CD4-positive, alpha-beta T cell (primary cell): ENCODE results near the gene RANGAP1. TPM values are rescaled to one million over a fixed set of nuclear protein-coding genes. Genes with fewer than 3 reads are reported as not detected.
A peak's percentile ranks its signal among the peaks of the same experiment; 100 is the strongest.

Experiments
- ATAC-seq: fragments of 200-7000 bp; cut with Tn5 transposase; one replicate; pipeline ENCODE4 v1.10.0; 2022; ENCODE audit warnings: mild to moderate bottlenecking; ENCODE audit not compliant: poor library complexity
- CTCF ChIA-PET: fragments of 350-600 bp; sonication (Branson Sonifier 250); formaldehyde crosslinking; loops from one replicate; lab custom pipeline; 2021; ENCODE audit warnings: antibody characterized with exemption, inconsistent platforms; lab: Charles Lee
- POLR2A ChIA-PET: fragments of 350-600 bp; sonication (Branson Sonifier 250); formaldehyde crosslinking; loops from one replicate; lab custom pipeline; 2021; ENCODE audit warnings: antibody characterized with exemption, inconsistent platforms; lab: Charles Lee
- DNase-seq, 14 experiments: peaks; one replicate each; pipeline ENCODE4 v3.0.0-alpha.2; 2013 to 2020; ENCODE audit warnings: mixed read lengths in 2 of 14
- H3K27ac ChIP-seq, 2 donors: one replicate each; pipeline versions ENCODE4 v1.5.1 to v1.7.0; 2013; ENCODE audit warnings: low read length in 2 of 2, low read depth in 1 of 2, mild to moderate bottlenecking in 1 of 2
- H3K27me3 ChIP-seq, 2 experiments: 1 replicate in 1 of 2; 2 replicates in 1 of 2; pipeline versions ENCODE4 v1.6.1 to v1.7.0; 2013; ENCODE audit warnings: low read length in 2 of 2, control low read depth in 1 of 2, mild to moderate bottlenecking in 1 of 2, moderate library complexity in 1 of 2; ENCODE audit not compliant: insufficient read depth in 2 of 2, control insufficient read depth in 1 of 2
- H3K36me3 ChIP-seq: one replicate; pipeline ENCODE4 v1.6.1; 2013; ENCODE audit warnings: low read length, control low read depth; ENCODE audit not compliant: insufficient read depth
- H3K4me1 ChIP-seq: one replicate; pipeline ENCODE4 v1.6.1; 2013; ENCODE audit warnings: low read length, control low read depth; ENCODE audit not compliant: insufficient read depth
- H3K4me3 ChIP-seq: one replicate; pipeline ENCODE4 v1.5.1; 2013; ENCODE audit warnings: mild to moderate bottlenecking, low read length, moderate library complexity
- H3K9me3 ChIP-seq, 2 experiments: 1 replicate in 1 of 2; 2 replicates in 1 of 2; pipeline versions ENCODE4 v1.6.1 to v1.7.0; 2013; ENCODE audit warnings: low read length in 2 of 2, mild to moderate bottlenecking in 2 of 2, control low read depth in 1 of 2, moderate library complexity in 1 of 2; ENCODE audit not compliant: control insufficient read depth in 1 of 2, insufficient read depth in 1 of 2
- H3K27ac Mint-ChIP-seq: one replicate; pipeline ENCODE4 v1.8.0; 2020; ENCODE audit warnings: mixed read lengths
- H3K27me3 Mint-ChIP-seq: one replicate; pipeline ENCODE4 v1.8.0; 2021; ENCODE audit warnings: mixed read lengths
- H3K36me3 Mint-ChIP-seq: one replicate; pipeline ENCODE4 v1.8.0; 2021; ENCODE audit warnings: low read depth, mixed read lengths
- H3K4me1 Mint-ChIP-seq: one replicate; pipeline ENCODE4 v1.8.0; 2021; ENCODE audit warnings: low read depth, mixed read lengths
- H3K4me3 Mint-ChIP-seq: one replicate; pipeline ENCODE4 v1.8.0; 2020; ENCODE audit warnings: mild to moderate bottlenecking, mixed read lengths
- H3K9me3 Mint-ChIP-seq: one replicate; pipeline ENCODE4 v1.8.0; 2020; ENCODE audit warnings: mixed read lengths
- intact Hi-C, 2 experiments: fragments of 100-400 bp; cut with DNase I in 1 of 2; cut with micrococcal nuclease in 1 of 2; formaldehyde crosslinking; loops; one replicate each; pipeline versions ENCODE4 v1.15.1 to v1.9.0; 2023 to 2025; cut with DNase I, micrococcal nuclease
- total RNA-seq, 174 experiments: library from RNA in 2 of 174; stranded (reverse) in 2 of 174; gene quantifications; one replicate each; pipeline ENCODE4 v1.2.3 and lab custom pipeline; 2021 to 2026
- TF ChIP-seq, protein P1 (sequence below): fragments of 200-600 bp; IDR thresholded peaks from one replicate; pipeline ENCODE4 v1.8.0; 2022; ENCODE audit warnings: antibody characterized with exemption, mild to moderate bottlenecking

Gene RANGAP1
- total RNA-seq, 2 experiments from 2014 or later = 163 to 172 TPM

DNA sequence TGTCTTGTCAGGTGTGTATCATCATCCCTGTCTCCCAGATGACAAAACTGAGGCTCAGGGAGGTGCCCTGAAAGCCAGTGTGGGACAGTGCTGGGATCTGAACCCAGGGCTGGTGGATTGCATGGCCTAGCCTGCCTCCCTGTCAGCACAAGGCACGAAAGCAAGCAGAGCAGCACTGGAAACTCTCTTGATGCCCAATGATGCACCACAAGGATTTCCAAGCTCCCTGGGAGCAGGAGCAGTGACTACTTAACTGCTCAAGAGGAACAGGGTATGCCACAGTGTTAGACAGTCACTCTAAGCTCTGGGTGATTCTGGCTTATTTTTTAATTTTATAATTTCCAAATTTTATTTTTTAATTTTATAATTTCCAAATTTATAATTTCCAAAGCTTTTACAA, 24.3 kb upstream of the RANGAP1 start:
- peaks cover 30% of the 10 kb centered on the region for H3K4me1 Mint-ChIP-seq
- H3K36me3 Mint-ChIP-seq = peaks cover 18% of the 10 kb centered on the region
- no peaks in the 10 kb centered on the region for H3K27me3 Mint-ChIP-seq

DNA sequence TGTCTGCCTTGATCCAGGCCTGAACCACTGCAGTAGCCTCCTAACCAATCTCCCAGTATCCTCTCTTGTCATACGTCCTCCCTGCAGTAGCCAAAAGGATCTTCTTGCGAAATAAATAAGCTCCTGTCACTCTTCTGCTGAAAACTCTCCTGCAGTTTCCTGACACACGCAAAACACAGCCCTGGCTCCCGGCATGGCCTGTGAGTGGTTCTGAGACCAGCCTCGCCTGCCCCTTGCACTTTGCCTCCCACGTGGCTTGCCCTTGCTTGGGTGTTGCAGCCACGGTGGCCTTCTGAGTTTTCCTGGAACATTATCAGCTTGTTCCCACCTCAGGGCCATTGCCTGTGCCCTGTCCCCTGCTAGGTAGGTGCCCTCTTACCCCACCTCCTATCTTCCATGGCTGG, 22.6 kb upstream of the RANGAP1 start:
- ChIA-PET CTCF (no interaction called here), POLR2A (no interaction called here)
- Histone ChIP-seq H3K27ac (no peak overlapping the region), H3K4me1 (peaks cover 20% of the 10 kb centered on the region), H3K27me3 (no peaks in the 10 kb centered on the region), H3K9me3 (no peaks in the 10 kb centered on the region), H3K36me3 (peaks cover 22% of the 10 kb centered on the region), H3K4me3 (no peak overlapping the region)
- Mint-ChIP-seq H3K27ac (no peak overlapping the region), H3K4me3 (no peak overlapping the region), H3K36me3 (peaks cover 24% of the 10 kb centered on the region), H3K4me1 (peaks cover 38% of the 10 kb centered on the region), H3K27me3 (no peaks in the 10 kb centered on the region), H3K9me3 (no peaks in the 10 kb centered on the region)
- intact Hi-C loops = no loop called here
- ATAC-seq (no peak), DNase-seq (peak in 1 of 14 experiments; percentile 5)
- TF ChIP-seq, protein P1, sequence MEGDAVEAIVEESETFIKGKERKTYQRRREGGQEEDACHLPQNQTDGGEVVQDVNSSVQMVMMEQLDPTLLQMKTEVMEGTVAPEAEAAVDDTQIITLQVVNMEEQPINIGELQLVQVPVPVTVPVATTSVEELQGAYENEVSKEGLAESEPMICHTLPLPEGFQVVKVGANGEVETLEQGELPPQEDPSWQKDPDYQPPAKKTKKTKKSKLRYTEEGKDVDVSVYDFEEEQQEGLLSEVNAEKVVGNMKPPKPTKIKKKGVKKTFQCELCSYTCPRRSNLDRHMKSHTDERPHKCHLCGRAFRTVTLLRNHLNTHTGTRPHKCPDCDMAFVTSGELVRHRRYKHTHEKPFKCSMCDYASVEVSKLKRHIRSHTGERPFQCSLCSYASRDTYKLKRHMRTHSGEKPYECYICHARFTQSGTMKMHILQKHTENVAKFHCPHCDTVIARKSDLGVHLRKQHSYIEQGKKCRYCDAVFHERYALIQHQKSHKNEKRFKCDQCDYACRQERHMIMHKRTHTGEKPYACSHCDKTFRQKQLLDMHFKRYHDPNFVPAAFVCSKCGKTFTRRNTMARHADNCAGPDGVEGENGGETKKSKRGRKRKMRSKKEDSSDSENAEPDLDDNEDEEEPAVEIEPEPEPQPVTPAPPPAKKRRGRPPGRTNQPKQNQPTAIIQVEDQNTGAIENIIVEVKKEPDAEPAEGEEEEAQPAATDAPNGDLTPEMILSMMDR = no peak

More for the DNA sequence above, 24.3 kb upstream of the RANGAP1 start:
- Mint-ChIP-seq H3K9me3 (no peaks in the 10 kb centered on the region), H3K27ac (no peak overlapping the region), H3K4me3 (no peak overlapping the region)
- intact Hi-C loops = no loop called here
- H3K4me3 ChIP-seq = no peak overlapping the region
- H3K27ac ChIP-seq = no peak overlapping the region
- no peaks in the 10 kb centered on the region for H3K9me3 ChIP-seq
- no peaks in the 10 kb centered on the region for H3K27me3 ChIP-seq
- ATAC-seq = no peak
- peaks cover 10% of the 10 kb centered on the region for H3K4me1 ChIP-seq
- TF ChIP-seq, protein P1 = no peak
- POLR2A ChIA-PET = interaction anchor here (1.4 to 2.3 kb wide), 2 partner anchors 9 to 24 kb away, joined by 4 to 7 read pairs; partner anchors contain the start of genes RANGAP1 and ZC3H7B
- H3K36me3 ChIP-seq = peaks cover 24% of the 10 kb centered on the region
- CTCF ChIA-PET = interaction anchor here (0.9 kb wide), 1 partner anchor 9 kb away, joined by 6 read pairs; the partner anchor contains the start of gene ZC3H7B
- DNase-seq = no peak

DNA sequence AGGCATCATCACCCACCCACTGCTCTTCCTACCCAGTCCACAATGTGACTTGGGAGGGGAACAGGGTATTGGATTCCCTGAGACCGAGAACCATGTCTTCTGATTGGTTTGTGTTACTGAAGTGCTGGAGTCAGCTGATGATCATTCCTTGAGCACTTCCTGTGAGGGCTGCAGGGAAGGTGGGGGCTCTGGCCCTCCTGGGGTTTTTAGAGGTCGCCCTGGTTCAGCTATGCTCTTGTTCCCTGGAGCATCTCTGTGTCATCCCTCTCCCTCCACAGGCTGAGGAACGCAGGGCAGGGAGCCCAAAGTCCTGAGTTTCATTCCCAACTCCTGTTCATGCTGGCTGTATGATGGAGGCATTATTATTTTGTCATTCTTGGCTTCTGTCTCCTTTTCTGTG, 22.1 kb upstream of the RANGAP1 start:
- ChIA-PET CTCF (no interaction called here), POLR2A (interaction anchor here (2.0 kb wide), 1 partner anchor 22 kb away, joined by 11 read pairs; the partner anchor contains the start of gene RANGAP1)
- ATAC-seq (no peak), DNase-seq (no peak)
- Histone ChIP-seq H3K27ac (no peak overlapping the region), H3K27me3 (no peaks in the 10 kb centered on the region), H3K36me3 (peaks cover 22% of the 10 kb centered on the region), H3K9me3 (no peaks in the 10 kb centered on the region), H3K4me1 (peaks cover 25% of the 10 kb centered on the region), H3K4me3 (no peak overlapping the region)
- Mint-ChIP-seq H3K27ac (no peak overlapping the region), H3K4me3 (no peak overlapping the region), H3K9me3 (no peaks in the 10 kb centered on the region), H3K4me1 (peaks cover 43% of the 10 kb centered on the region), H3K36me3 (peaks cover 27% of the 10 kb centered on the region), H3K27me3 (no peaks in the 10 kb centered on the region)
- TF ChIP-seq, protein P1 = no peak
- intact Hi-C loops = no loop called here
